Measurements from ENCODE around the gene SPATA2.

Gene SPATA2

DNA sequence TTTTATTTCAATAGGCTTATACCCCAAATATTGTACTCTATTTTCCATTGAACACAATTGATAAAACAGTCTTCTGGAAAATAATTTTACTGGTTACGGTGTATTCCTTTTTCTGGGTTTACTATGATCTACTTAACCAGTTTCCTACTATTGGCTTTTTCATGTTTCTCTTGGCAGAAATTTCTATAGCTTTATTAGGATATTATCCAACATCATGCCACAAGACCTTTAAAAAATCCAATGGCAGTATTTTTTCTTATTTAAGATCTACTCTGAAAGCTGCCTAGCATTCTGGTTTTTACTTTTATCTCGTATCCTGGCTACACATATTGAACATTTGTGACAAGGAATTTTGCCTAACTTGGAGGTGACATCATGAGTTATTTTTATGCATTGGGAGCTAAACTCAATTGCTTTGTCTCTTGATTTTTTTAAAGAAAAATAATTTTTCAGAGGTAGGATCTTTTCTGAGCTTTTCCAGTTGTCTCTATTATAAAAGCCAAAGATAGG, 57.2 kb downstream of the SPATA2 start:
- no peak overlapping the region for H3K4me2 ChIP-seq (ENCODE audit: low read depth, low read length)
- no peaks in the 10 kb centered on the region for H3K9me3 ChIP-seq (replicated peaks; ENCODE audit: insufficient read depth, low read length)
- no peaks in the 10 kb centered on the region; the same call in 1 of the 2 replicates for H3K36me3 ChIP-seq (replicated peaks; ENCODE audit: insufficient read depth, low read length)
- H3K9ac ChIP-seq (ENCODE audit: low read length) = no peak overlapping the region
- H3F3A ChIP-seq (ENCODE audit: insufficient read depth, low read length) = no peaks in the 10 kb centered on the region
- no peaks in the 10 kb centered on the region for H3K79me2 ChIP-seq (ENCODE audit: low read length)
- H2AFZ ChIP-seq (ENCODE audit: low read length) = no peak overlapping the region
- no peak overlapping the region for H3K27ac ChIP-seq (ENCODE audit: low read length)
- TF ChIP-seq EZH2phosphoT487 (IDR thresholded peaks at IDR 0.05; ENCODE audit: low read length) (no peak), EZH2 (optimal IDR thresholded peaks at IDR 0.05; ENCODE audit: low read depth, low read length) (no peak)
- TF ChIP-seq, protein P1, sequence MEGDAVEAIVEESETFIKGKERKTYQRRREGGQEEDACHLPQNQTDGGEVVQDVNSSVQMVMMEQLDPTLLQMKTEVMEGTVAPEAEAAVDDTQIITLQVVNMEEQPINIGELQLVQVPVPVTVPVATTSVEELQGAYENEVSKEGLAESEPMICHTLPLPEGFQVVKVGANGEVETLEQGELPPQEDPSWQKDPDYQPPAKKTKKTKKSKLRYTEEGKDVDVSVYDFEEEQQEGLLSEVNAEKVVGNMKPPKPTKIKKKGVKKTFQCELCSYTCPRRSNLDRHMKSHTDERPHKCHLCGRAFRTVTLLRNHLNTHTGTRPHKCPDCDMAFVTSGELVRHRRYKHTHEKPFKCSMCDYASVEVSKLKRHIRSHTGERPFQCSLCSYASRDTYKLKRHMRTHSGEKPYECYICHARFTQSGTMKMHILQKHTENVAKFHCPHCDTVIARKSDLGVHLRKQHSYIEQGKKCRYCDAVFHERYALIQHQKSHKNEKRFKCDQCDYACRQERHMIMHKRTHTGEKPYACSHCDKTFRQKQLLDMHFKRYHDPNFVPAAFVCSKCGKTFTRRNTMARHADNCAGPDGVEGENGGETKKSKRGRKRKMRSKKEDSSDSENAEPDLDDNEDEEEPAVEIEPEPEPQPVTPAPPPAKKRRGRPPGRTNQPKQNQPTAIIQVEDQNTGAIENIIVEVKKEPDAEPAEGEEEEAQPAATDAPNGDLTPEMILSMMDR (IDR thresholded peaks at IDR 0.05; ENCODE audit: low read length) = no peak
- no peak overlapping the region for H3K4me3 ChIP-seq (ENCODE audit: low read length)
- no peak for DNase-seq
- H4K20me1 ChIP-seq (ENCODE audit: insufficient read depth, low read length) = no peaks in the 10 kb centered on the region
- no peaks in the 10 kb centered on the region for H3K27me3 ChIP-seq (replicated peaks; ENCODE audit: insufficient read depth, low read length)
- H3K9me2 ChIP-seq (replicated peaks; ENCODE audit: insufficient read depth, low read length) = no peaks in the 10 kb centered on the region
- no peaks in the 10 kb centered on the region for H3K4me1 ChIP-seq (ENCODE audit: low read length)

DNA sequence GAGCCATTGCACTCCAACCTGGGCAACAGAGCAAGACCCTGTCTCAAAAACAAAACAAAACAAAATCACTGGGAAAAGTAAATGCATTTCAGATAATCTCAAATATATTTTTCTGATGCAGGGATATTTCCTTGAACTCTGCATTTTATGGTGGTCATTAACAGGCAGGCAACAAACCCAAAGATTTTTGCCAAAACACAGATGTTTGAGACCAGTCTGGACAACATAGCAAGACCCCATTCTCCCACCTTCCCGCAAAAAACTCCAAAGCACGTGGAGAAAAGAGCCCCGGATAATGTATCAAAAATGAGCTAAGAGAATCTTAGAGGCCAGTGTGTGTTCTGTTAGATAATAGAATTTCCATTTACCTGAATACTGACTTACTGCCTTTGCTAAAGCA, 58.4 kb downstream of the SPATA2 start:
- H3F3A ChIP-seq (ENCODE audit: insufficient read depth, low read length) = no peaks in the 10 kb centered on the region
- H3K36me3 ChIP-seq (replicated peaks; ENCODE audit: insufficient read depth, low read length) = no peaks in the 10 kb centered on the region
- H3K4me3 ChIP-seq (ENCODE audit: low read length) = no peak overlapping the region
- H3K9me3 ChIP-seq (replicated peaks; ENCODE audit: insufficient read depth, low read length) = no peaks in the 10 kb centered on the region
- DNase-seq = no peak
- H3K79me2 ChIP-seq (ENCODE audit: low read length) = no peaks in the 10 kb centered on the region
- TF ChIP-seq EZH2phosphoT487 (IDR thresholded peaks at IDR 0.05; ENCODE audit: low read length) = no peak
- TF ChIP-seq, protein P1 (IDR thresholded peaks at IDR 0.05; ENCODE audit: low read length) = no peak
- TF ChIP-seq EZH2 (optimal IDR thresholded peaks at IDR 0.05; ENCODE audit: low read depth, low read length) = no peak
- no peaks in the 10 kb centered on the region for H3K4me1 ChIP-seq (ENCODE audit: low read length)
- H3K4me2 ChIP-seq (ENCODE audit: low read depth, low read length) = no peak overlapping the region
- H3K9me2 ChIP-seq (replicated peaks; ENCODE audit: insufficient read depth, low read length) = no peaks in the 10 kb centered on the region
- no peak overlapping the region for H3K27ac ChIP-seq (ENCODE audit: low read length)
- H4K20me1 ChIP-seq (ENCODE audit: insufficient read depth, low read length) = no peaks in the 10 kb centered on the region
- H3K27me3 ChIP-seq (replicated peaks; ENCODE audit: insufficient read depth, low read length) = no peaks in the 10 kb centered on the region
- no peak overlapping the region for H2AFZ ChIP-seq (ENCODE audit: low read length)
- H3K9ac ChIP-seq (ENCODE audit: low read length) = no peak overlapping the region

DNA sequence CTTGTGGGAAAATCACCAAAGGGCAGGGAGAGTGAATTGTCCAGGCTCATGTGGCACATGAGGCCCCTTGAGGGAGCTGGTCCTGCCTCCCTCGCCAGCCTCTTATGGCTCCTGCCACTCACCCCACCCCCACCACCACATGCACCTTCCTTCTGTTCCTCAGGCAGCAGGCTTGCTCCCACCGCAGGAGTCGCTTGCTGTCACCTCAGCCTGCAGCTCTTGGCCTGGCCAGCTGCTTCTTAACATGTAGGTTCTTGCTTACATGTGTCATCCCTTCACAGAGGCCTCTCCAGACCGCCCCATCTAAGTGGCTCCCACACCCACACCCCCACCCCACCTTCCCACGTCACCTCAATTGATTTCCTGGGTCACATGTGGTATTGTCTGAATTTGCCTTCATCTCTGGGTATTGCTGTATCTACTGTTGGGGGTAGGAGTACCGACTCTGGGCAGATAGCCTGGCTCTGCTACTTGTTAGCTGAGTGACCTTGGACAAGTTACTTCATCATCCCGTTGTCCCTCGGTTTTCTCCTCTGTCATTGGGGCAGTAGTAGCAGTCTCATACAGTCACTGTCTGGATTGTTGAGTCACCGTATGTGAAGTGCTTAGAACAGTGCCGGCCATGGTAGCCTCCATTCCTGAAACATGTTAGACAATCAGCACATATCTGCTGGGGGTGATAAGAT, 61.0 kb downstream of the SPATA2 start:
- H3K27ac ChIP-seq (ENCODE audit: low read length) = no peak overlapping the region
- no peaks in the 10 kb centered on the region for H4K20me1 ChIP-seq (ENCODE audit: insufficient read depth, low read length)
- H3K79me2 ChIP-seq (ENCODE audit: low read length) = no peaks in the 10 kb centered on the region
- H3K4me1 ChIP-seq (ENCODE audit: low read length) = no peaks in the 10 kb centered on the region
- no peaks in the 10 kb centered on the region for H3K27me3 ChIP-seq (replicated peaks; ENCODE audit: insufficient read depth, low read length)
- H3K9ac ChIP-seq (ENCODE audit: low read length) = no peak overlapping the region
- TF ChIP-seq, protein P1 (IDR thresholded peaks at IDR 0.05; ENCODE audit: low read length) = no peak
- TF ChIP-seq EZH2 (optimal IDR thresholded peaks at IDR 0.05; ENCODE audit: low read depth, low read length) (no peak), EZH2phosphoT487 (IDR thresholded peaks at IDR 0.05; ENCODE audit: low read length) (no peak)
- H3K9me3 ChIP-seq (replicated peaks; ENCODE audit: insufficient read depth, low read length) = no peaks in the 10 kb centered on the region
- no peak overlapping the region for H3K4me3 ChIP-seq (ENCODE audit: low read length)
- H3K36me3 ChIP-seq (replicated peaks; ENCODE audit: insufficient read depth, low read length) = no peaks in the 10 kb centered on the region
- no peaks in the 10 kb centered on the region for H3F3A ChIP-seq (ENCODE audit: insufficient read depth, low read length)
- no peaks in the 10 kb centered on the region for H3K9me2 ChIP-seq (replicated peaks; ENCODE audit: insufficient read depth, low read length)
- H3K4me2 ChIP-seq (ENCODE audit: low read depth, low read length) = no peak overlapping the region
- no peak overlapping the region for H2AFZ ChIP-seq (ENCODE audit: low read length)
- no peak for DNase-seq
